ENCODE measurements around the gene C14orf180.
A peak's percentile ranks its signal among the peaks of the same experiment; 100 is the strongest.

C14orf180 gene

GRCh38 chr14:104579507-104579906 lies at the start of gene C14orf180:
TSS of gene C14orf180 (plus strand) at chr14:104579764. CDS start at chr14:104586431, 6,667 bp downstream.
- DNase-seq (ENCODE audit: low read depth in 2 of 2): no peak
- H3K4me3 ChIP-seq (replicated peaks in 1 of 2; ENCODE audit: low read depth in 2 of 2, low read length in 2 of 2): no peak within 1 kb of the TSS
- no peak for TF ChIP-seq CTCF (IDR thresholded peaks at IDR 0.05; ENCODE audit: low read depth, low read length)

- no peak for TF ChIP-seq CTCF (IDR thresholded peaks at IDR 0.05; ENCODE audit: low read depth, low read length)
- no peak for DNase-seq (ENCODE audit: low read depth in 2 of 2)
- H3K4me3 ChIP-seq (replicated peaks in 1 of 2; ENCODE audit: low read depth in 2 of 2, low read length in 2 of 2): no peak overlapping the region
These were observed 48.9 kb upstream of the C14orf180 start for GRCh38 chr14:104530646-104531045.

GRCh38 chr14:104531421-104532190 lies 48.0 kb upstream of the C14orf180 start:
- H3K4me3 ChIP-seq (replicated peaks in 1 of 2; ENCODE audit: low read depth in 2 of 2, low read length in 2 of 2): no peak overlapping the region
- TF ChIP-seq CTCF (IDR thresholded peaks at IDR 0.05; ENCODE audit: low read depth, low read length): no peak

GRCh38 chr14:104532191-104532555 lies 47.4 kb upstream of the C14orf180 start:
- no peak overlapping the region for H3K4me3 ChIP-seq (replicated peaks in 1 of 2; ENCODE audit: low read depth in 2 of 2, low read length in 2 of 2)
- peak in 1 of 2 donors; percentile 7 for DNase-seq (ENCODE audit: low read depth in 2 of 2)
- no peak for TF ChIP-seq CTCF (IDR thresholded peaks at IDR 0.05; ENCODE audit: low read depth, low read length)

More at GRCh38 chr14:104531421-104532190, 48.0 kb upstream of the C14orf180 start:
- DNase-seq (ENCODE audit: low read depth in 2 of 2): no peak

- H3K4me3 ChIP-seq (replicated peaks in 1 of 2; ENCODE audit: low read depth in 2 of 2, low read length in 2 of 2): no peak overlapping the region
- no peak for DNase-seq (ENCODE audit: low read depth in 2 of 2)
- TF ChIP-seq CTCF (IDR thresholded peaks at IDR 0.05; ENCODE audit: low read depth, low read length): no peak
These were observed 45.5 kb upstream of the C14orf180 start for GRCh38 chr14:104534036-104534435.

GRCh38 chr14:104536942-104537612 lies 42.5 kb upstream of the C14orf180 start:
- no peak overlapping the region for H3K4me3 ChIP-seq (replicated peaks in 1 of 2; ENCODE audit: low read depth in 2 of 2, low read length in 2 of 2)
- DNase-seq (ENCODE audit: low read depth in 2 of 2): peak; percentile 45 to 65
- no peak for TF ChIP-seq CTCF (IDR thresholded peaks at IDR 0.05; ENCODE audit: low read depth, low read length)

Data from cardiac fibroblast (primary cell).